NCI-H460 (cell line): ENCODE results near the gene CALCOCO2. TPM values are rescaled to one million over a fixed set of nuclear protein-coding genes. Genes with fewer than 3 reads are reported as not detected.
"Not testable (repeated sequence)": the region's sequence is repeated elsewhere in the genome, so short reads cannot be mapped to it uniquely, and the experiment has no call there.

Source experiments
- DNase-seq: peaks from one replicate; pipeline ENCODE4 v3.0.0-alpha.2; 2016; ENCODE audit warnings: low read depth; ENCODE audit errors: extremely low read depth
- total RNA-seq: library from RNA; depleted of rRNA; stranded (reverse); fragments of >200 nt; shearing (Covaris generic); gene quantifications from 2 replicates; pipeline ENCODE4 v1.2.3, GENCODE V29; 2014

Gene CALCOCO2
- total RNA-seq, 1 experiment from 2014 or later = 57.8 TPM

DNA sequence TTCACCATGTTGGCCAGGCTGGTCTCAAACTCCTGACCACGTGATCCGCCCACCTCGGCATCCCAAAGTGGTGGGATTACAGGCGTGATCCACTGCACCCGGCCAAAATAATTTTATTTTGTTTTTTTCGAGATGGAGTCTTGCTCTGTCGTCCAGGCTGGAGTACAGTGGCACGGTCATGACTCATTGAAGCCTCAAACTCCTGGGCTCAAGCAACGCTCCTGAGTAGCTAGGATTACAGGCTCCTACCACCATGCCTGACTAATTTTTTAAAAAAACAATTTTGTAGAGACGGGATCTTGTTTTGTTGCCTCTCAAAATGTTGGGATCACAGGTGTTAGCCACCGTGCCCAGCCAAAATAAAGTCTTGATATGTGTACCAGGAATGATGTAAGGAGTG lies 11.4 kb upstream of the CALCOCO2 start:
- no peak for DNase-seq

DNA sequence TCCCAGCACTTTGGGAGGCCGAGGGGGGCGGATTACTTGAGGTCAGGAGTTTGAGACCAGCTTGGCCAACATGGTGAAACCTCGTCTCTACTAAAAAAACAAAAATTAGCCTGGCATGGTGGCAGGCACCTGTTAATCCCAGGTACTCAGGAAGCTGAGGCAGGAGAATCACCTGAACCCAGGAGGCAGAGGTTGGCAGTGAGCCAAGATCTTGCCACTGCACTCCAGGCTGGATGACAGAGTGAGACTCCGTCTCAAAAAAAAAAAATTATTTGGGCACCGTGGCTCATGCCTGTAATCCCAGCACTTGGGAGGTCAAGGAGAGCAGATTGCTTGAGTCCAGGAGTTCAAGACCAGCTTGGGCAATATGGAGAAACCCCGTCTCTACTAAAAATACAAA lies 9.9 kb upstream of the CALCOCO2 start:
- not testable (repeated sequence) for DNase-seq

DNA sequence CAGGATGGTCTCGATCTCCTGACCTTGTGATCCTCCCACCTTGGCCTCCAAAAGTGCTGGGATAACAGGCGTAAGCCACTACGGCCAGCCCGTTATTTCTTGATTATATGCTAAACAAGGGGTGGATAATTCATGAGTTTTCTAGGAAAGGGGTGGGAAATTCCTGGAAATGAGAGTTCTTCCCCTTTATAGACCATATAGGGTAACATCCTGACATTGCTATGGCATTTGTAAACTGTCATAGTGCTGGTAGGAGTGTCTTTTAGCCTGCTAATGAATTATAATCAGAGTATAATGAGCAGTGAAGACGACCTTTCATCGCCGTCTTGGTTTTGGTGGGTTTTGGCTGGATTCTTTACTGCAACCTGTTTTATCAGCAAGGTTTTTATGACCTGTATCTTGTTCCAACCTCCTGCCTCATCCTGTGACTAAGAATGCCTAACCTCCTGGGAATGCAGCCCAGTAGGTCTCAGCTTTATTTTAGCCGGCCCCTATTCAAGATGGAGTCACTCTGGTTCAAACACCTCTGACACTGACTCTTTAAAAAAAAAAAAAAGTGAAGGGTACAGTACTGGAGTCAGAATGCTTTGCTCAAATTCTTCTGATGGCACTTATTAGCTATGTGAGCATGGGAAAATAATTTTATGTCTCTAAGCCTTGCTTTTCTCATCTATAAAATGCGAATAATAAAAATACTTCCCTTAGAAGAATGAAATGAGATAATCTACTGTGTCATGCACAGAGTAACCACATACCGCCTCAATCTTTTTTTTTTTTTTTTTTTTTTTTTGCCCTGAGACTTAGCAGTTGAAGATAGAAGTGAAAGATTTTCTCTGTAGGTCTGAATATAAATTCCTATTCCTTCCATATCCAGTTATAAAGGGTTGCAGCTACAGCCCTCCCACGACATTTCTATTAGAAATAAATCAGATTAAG lies 5.1 kb upstream of the CALCOCO2 start:
- DNase-seq = no peak

DNA sequence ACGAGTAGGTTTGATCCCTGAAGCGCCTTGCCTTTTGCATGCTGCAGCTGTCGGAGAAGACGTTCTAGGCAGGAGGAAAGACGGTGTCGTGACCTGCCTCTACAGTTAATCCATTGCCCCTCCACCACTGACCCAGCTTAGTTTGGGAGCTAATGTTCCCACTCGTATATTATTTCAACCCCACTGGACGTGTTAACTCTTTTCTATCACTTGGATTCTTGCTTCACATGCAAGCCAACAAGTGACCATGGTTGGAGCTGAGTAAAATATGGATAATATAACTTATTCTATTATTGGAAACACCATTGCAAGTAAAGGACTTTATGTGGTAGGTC lies 681 bp downstream of the CALCOCO2 start:
- no peak for DNase-seq

DNA sequence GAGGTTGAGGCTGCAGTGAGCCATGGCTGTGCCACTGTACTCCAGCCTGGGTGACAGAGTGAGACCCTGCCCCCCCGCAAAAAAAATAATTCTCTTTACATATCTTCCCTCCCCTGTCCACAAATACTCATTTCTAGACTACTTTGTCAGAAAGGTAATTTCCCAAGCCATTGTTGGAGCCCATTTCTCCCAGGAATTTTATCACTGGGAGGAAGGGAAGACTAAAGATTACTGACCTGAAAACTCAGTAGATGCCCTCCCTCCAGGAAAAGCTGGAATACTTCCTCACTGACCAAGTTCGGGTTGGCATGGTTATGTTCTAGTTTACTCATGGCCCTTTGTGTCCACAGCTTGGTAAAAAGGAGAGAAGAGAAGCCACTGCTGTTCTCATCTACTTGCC lies 4.1 kb downstream of the CALCOCO2 start:
- DNase-seq = no peak

DNA sequence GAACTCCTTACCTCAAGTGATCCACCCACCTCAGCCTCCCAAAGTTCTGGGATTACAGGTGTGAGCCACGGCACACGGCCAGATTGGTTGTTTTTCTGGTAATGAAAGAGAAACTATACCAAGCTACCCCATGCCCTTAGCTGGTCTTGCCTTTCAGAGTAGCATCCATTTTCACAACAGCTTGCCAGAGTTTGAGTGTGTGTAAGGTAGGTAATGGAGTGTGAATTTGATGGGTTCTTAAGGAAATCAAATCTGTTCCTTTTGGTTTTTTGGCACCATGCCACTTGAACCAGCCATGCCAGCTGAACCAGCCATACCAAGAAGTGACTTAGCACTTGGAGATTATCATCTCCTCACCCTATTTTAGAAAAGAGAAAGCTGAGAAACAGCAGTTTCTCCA lies 5.1 kb downstream of the CALCOCO2 start:
- no peak for DNase-seq

DNA sequence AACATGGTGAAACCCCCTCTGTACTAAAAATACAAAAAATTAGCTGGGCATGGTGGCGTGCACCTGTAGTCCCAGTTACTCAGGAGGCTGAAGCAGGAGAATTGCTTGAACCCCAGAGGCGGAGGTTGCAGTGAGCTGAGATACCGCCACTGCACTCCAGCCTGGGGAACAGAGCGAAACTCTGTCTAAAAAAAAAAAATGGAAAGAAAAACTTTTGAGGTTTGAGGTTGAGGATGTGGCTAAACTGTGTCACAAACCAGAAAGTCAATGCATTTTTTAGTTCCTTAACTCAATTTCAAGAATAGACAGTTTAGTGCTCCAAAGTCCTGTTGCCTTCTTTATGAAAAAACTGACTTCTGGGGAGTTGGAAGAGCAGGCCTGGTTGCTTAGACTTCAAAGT lies 6.6 kb downstream of the CALCOCO2 start:
- not testable (repeated sequence) for DNase-seq

DNA sequence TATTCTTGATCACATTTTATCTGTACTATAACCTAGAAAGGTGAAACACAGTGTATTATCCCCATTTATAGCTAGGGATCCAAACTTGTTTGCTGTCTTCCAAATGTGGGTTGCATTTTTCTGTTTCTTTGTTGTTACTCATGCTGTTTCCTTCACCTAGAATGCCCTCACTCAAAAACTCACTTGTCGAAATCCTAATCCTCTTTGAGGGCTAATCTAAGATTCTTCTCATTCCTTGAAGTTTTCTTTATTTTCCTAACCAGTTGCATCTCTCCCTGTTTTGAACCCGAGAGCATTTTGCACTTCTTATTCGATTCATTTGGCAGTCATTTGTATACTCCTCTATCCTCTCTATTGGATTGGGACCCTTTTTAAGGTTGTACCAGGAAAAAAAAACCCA lies 9.6 kb downstream of the CALCOCO2 start:
- DNase-seq = no peak

DNA sequence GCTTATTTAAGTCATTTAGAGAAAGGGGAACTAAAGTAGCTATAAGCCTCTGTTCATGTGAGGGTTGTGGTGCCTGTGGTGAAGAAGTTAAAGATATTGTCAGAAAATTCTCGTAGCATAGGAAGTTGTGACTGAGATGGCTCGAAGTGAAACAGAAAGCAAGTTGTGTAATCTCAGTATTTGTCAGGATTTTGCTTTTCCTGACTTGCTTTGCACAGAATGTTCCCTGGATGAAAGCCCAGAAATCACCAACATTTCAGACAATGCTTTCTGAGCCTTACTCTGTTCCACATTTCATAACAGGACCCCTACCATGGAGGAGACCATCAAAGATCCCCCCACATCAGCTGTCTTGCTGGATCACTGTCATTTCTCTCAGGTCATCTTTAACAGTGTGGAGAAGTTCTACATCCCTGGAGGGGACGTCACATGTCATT lies 10.6 kb downstream of the CALCOCO2 start:
- no peak for DNase-seq

DNA sequence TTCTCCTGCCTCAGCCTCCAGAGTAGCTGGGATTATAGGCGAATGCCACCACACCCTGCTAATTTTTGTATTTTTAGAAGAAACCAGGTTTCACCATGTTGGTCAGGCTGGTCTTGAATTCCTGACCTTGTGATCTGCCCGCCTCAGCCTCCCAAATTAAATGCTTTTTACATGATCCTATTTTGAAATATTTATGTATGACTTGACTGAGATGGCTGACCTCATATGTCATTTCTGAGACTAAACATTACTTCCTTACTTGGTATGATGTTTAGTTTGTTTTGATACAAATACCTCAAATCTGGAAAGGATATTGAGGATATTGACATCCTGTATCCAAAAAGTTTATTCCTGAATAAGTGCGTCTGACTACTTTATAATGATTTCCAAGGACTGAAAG lies 11.9 kb downstream of the CALCOCO2 start:
- no peak for DNase-seq

DNA sequence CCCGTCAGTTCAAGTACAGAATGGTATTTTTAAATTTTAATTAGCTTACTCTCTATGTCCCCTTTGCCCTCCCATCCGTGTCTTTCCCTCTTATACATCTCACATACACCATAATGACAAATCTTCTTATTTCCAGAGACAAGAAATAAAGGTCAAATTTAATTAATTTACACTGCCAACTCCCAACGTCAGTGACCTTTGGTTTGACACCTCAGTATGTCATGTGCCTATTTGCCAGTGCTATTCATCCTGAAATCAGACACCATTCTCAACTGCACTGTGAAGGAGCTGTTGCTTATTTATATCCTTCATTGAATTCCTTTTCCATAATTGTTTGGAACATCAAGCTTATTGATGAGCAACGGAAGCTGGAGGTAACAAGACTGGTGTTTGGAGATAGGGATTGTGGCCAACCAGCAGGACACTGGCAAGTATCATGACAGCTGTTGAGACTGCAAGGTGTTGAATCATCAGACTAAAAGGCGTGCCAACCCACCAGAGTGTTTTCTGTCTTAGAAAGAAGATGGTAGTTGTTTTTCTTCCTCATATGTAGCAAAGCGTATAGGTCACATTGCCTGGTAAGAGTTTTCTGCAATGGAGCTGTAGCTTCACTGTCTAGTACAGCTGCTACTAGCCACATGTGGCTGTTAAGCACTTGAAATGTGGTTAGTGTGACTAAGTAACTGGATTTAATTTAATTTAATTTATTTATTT lies 12.5 kb downstream of the CALCOCO2 start:
- no peak for DNase-seq

DNA sequence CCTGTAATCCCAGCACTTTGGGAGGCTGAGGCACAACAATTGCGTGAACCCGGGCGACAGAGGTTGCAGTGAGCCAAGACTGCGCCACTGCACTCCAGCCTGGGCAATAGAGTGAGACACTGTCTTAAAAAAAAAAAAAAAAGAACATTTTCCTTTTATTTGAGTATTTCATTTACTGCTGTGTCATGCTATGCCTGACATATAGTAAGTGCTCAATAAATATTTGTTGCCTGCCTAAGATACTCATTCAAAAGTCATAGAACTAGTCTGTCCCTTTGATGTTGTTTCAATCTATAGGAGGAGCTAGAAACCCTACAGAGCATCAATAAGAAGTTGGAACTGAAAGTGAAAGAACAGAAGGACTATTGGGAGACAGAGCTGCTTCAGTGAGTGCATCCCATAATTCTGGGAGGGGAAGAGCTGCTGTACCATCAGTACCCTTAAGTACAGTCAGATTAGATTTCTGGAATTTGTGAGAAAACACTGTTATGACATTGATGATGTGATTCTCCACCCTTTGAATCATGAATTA lies 20.0 kb downstream of the CALCOCO2 start:
- DNase-seq = no peak

DNA sequence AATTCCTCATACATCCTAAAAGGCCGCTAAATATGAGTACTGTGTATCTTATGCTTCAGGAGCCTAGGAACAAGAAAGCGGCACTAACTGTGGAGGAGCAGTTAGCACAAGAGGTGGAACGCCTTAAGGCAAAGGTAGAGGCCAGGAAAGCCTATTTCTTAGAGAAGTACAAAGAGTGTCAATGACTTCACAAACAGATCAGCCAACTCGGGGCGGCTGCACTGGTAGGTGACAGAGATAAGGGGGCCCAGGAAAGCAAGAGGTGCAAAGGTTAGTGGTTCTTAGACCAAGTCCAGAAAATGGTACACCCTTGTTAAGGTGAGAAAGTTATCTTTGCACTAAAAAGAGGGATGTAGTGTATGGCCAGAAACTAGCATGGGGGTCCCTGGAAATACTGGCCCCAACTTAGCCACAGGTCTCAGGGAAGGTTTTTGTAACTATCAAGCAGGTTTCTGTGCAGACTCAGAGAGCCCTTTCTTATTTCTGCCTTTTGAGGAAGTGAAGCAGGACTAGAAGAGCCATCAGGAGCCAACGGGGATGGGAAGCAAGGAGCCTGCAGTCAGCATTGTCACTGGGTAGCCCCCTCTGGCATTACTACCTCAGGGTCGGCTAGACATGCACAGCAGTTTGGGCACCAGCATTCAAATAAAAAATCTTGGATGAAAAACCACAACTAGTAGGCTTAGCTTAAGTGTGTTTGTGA lies 24.1 kb downstream of the CALCOCO2 start:
- DNase-seq = no peak

DNA sequence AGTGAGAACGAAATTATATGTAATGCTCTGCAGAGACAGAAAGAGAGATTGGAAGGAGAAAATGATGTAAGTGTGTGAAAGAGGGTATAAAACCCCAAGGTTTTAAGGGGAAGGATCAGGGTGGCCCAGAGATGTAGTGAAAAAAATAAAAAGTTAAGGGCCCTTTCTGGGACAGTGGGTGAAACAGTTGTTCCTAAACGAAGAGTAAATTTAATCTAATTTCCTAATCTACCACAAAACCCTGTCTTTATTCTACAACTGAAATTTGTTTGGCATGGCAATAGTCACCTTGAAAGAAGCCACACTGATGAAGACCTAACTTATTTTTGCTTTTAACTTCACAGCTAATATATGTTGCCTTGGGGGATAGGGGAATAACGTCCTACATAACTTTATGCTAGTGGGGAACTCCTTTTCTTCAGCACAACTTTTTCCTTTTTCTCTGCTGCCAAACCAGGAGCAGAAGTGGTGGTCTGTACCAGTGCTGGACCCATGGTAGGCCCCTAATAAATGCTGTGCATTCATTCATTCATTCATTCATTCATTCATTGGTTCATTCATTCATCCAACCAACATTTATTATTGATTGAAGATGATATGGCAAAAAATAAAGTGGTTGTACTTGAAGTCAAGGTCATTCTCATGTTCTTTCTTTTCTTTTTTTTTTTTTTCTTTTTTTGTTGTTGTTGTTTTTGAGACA lies 25.4 kb downstream of the CALCOCO2 start:
- no peak for DNase-seq

DNA sequence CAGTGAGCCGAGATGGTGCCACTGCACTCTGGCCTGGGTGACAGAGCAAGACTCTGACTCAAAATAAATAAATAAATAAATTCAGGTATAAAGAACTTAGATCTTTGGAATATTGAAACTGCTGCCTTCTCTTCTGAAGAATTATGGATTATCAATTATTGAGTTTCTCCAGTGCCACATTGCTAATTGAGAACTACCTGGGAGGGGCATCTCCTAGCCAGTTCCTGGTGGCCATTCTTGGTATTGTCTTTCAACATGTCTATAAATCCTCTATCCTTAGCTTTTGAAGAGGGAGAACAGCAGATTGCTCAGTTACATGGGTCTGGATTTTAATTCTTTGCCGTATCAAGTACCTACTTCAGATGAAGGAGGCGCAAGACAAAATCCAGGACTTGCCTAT lies 29.2 kb downstream of the CALCOCO2 start:
- no peak for DNase-seq

DNA sequence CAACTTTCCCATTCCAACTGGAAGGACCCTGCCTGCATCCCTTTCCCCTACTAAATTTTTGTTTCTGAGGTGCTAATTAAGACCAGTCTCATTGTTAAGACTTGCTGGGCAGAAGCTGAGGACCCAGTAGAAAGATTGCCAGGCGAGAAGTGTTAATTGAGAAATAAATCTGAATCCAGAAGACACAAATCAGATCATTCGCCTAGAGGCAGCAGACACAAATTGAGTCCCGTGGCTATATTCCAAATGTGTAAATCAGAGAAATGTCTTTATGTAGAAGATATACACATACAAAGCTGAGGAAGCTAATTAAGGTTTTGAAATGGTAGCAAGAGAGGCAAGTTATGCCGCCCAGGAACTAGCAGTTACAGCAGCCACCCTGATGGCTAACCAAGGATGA lies 29.6 kb downstream of the CALCOCO2 start:
- no peak for DNase-seq

DNA sequence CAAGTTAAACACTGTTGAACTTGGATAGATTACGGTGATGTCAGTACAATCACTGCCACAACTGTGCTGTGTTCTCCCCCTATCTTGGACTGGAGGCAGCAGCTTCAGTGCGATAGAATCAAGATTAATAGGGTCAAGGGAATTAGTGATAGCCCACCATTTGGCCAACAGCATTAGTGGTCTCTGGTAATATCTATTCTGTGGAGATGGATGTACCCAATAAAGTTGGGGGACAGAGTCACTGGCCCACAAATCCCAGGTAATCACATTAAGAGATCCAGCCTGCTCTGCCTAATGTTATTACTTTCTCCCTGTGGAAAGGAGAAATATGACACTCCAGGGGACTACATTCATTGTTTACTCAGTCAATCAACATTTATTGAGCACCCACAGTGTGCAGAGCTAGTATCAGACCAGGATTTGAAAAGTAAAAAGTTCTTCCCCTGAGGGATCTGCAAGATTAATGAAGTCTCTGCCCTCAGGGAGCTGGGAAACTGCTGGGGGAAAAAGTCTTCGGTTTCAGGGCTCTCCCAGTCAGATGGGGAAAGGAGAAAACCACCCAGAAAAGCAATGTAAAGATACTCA lies 38.2 kb downstream of the CALCOCO2 start:
- no peak for DNase-seq

DNA sequence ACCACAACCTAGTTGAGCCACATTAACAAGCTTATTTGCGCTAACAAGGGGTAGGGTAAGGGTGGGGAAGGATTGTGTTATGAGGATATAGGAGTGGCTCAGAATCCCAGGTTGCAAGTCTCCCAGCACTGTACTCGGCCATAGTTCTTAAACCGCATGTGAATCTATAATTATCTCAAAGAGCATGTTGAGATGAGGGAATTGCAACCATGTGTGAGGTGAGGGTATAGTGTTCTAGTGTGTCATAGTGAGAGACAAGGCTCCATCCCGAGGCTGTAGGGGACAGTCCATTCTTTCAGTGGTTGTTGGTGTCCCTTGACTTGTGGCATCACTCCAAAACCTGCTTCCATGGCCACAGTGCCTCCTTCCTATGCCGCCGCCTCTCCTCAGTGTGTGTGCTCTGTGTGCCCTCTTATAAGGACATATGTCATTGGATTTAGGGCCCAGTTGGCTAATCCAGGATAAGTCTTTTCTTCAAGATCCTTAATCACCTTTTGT lies 39.0 kb downstream of the CALCOCO2 start:
- DNase-seq = no peak

DNA sequence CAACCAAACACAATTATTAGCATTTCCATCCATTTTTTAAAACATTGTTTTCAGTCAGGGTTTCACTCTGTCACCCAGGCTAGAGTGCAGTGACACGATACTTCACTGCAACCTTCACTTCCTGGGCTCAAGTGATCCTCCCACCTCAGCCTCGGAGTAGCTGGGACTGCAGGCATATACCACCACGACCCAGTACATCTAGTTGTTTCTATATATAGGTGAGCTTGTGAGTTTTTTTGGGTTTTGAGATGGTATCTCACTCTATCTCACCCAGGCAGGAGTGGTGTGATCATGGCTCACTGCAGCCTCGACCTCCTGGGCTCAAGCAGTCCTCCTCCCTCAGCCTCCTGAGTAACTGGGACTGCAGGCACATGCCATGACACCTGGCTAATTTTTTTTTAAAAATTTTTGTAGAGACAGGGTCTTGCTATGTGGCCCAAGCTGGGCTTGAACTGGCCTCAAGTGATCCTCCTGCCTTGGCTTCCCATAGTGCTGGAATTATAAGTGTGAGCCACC lies 40.3 kb downstream of the CALCOCO2 start:
- DNase-seq = no peak
